Measurements from ENCODE around the gene VIT.

VIT gene

GRCh38 chr2:36711741-36712314 lies 15.3 kb downstream of the VIT start:
- TF ChIP-seq CTCF (IDR thresholded peaks at IDR 0.05; ENCODE audit: insufficient read depth, low read length, poor library complexity, severe bottlenecking) (no peak), EZH2phosphoT487 (conservative IDR thresholded peaks at IDR 0.05; ENCODE audit: low read length) (no peak)
- Histone ChIP-seq H3K36me3 (ENCODE audit: low read length) (no peaks in the 10 kb centered on the region), H3K9me2 (replicated peaks; ENCODE audit: insufficient read depth, low read length) (no peaks in the 10 kb centered on the region), H3K27ac (ENCODE audit: low read depth, low read length) (no peak overlapping the region), H2AFZ (ENCODE audit: low read depth, low read length, severe bottlenecking) (no peak overlapping the region), H3K27me3 (ENCODE audit: low read length) (no peaks in the 10 kb centered on the region), H4K20me1 (ENCODE audit: low read depth, low read length) (no peaks in the 10 kb centered on the region), H3K4me3 (ENCODE audit: insufficient read depth, low read length, poor library complexity, severe bottlenecking) (no peak overlapping the region), H3K4me2 (ENCODE audit: low read depth, low read length, poor library complexity, severe bottlenecking) (no peak overlapping the region), H3K9me3 (ENCODE audit: insufficient read depth, low read length) (0 out of 2 replicates have a peak, but pooled peaks cover 7% of the 10 kb centered on the region), H3K9ac (ENCODE audit: low read length) (no peak overlapping the region), H3F3A (ENCODE audit: insufficient read depth) (no peaks in the 10 kb centered on the region), H3K79me2 (ENCODE audit: insufficient read depth, low read length) (no peaks in the 10 kb centered on the region)

GRCh38 chr2:36713310-36713709 lies 16.8 kb downstream of the VIT start:
- Histone ChIP-seq H3K79me2 (ENCODE audit: insufficient read depth, low read length) (no peaks in the 10 kb centered on the region), H3K4me2 (ENCODE audit: low read depth, low read length, poor library complexity, severe bottlenecking) (no peak overlapping the region)
- TF ChIP-seq EZH2phosphoT487 (conservative IDR thresholded peaks at IDR 0.05; ENCODE audit: low read length) = no peak
- no peak for TF ChIP-seq CTCF (IDR thresholded peaks at IDR 0.05; ENCODE audit: insufficient read depth, low read length, poor library complexity, severe bottlenecking)

GRCh38 chr2:36716111-36716510 lies 19.6 kb downstream of the VIT start:
- no peaks in the 10 kb centered on the region for H3F3A ChIP-seq (ENCODE audit: insufficient read depth)

More at GRCh38 chr2:36713310-36713709, 16.8 kb downstream of the VIT start:
- no peaks in the 10 kb centered on the region for H4K20me1 ChIP-seq (ENCODE audit: low read depth, low read length)
- H3K9ac ChIP-seq (ENCODE audit: low read length) = no peak overlapping the region
- no peak overlapping the region for H3K4me3 ChIP-seq (ENCODE audit: insufficient read depth, low read length, poor library complexity, severe bottlenecking)
- H3F3A ChIP-seq (ENCODE audit: insufficient read depth) = no peaks in the 10 kb centered on the region
- H3K36me3 ChIP-seq (ENCODE audit: low read length) = no peaks in the 10 kb centered on the region
- no peak overlapping the region for H2AFZ ChIP-seq (ENCODE audit: low read depth, low read length, severe bottlenecking)
- 0 out of 2 replicates have a peak, but pooled peaks cover 7% of the 10 kb centered on the region for H3K9me3 ChIP-seq (ENCODE audit: insufficient read depth, low read length)
- no peaks in the 10 kb centered on the region for H3K9me2 ChIP-seq (replicated peaks; ENCODE audit: insufficient read depth, low read length)
- H3K27me3 ChIP-seq (ENCODE audit: low read length) = no peaks in the 10 kb centered on the region
- no peak overlapping the region for H3K27ac ChIP-seq (ENCODE audit: low read depth, low read length)

More at GRCh38 chr2:36716111-36716510, 19.6 kb downstream of the VIT start:
- no peak for TF ChIP-seq EZH2phosphoT487 (conservative IDR thresholded peaks at IDR 0.05; ENCODE audit: low read length)
- TF ChIP-seq CTCF (IDR thresholded peaks at IDR 0.05; ENCODE audit: insufficient read depth, low read length, poor library complexity, severe bottlenecking) = no peak
- no peak overlapping the region for H3K4me2 ChIP-seq (ENCODE audit: low read depth, low read length, poor library complexity, severe bottlenecking)
- H3K27ac ChIP-seq (ENCODE audit: low read depth, low read length) = no peak overlapping the region
- H2AFZ ChIP-seq (ENCODE audit: low read depth, low read length, severe bottlenecking) = no peak overlapping the region
- no peaks in the 10 kb centered on the region for H3K9me2 ChIP-seq (replicated peaks; ENCODE audit: insufficient read depth, low read length)
- no peaks in the 10 kb centered on the region for H3K36me3 ChIP-seq (ENCODE audit: low read length)
- H4K20me1 ChIP-seq (ENCODE audit: low read depth, low read length) = no peaks in the 10 kb centered on the region
- H3K27me3 ChIP-seq (ENCODE audit: low read length) = no peaks in the 10 kb centered on the region
- H3K9ac ChIP-seq (ENCODE audit: low read length) = no peak overlapping the region
- 0 out of 2 replicates have a peak, but pooled peaks cover 1% of the 10 kb centered on the region for H3K9me3 ChIP-seq (ENCODE audit: insufficient read depth, low read length)
- no peak overlapping the region for H3K4me3 ChIP-seq (ENCODE audit: insufficient read depth, low read length, poor library complexity, severe bottlenecking)
- no peaks in the 10 kb centered on the region for H3K79me2 ChIP-seq (ENCODE audit: insufficient read depth, low read length)

All from SU-DHL-6 (cell line).